Trophoblast cell (in vitro differentiated cells and primary cell): Measurements from ENCODE around the gene PXDC1.

ENCODE experiments used
- DNase-seq, 2 donors: peaks; one replicate each; pipeline ENCODE4 v3.0.0-alpha.2; 2016
- H2AFZ ChIP-seq: 2 replicates; pipeline ENCODE4 v1.6.1; 2013; ENCODE audit warnings: low read length, moderate library complexity, mild to moderate bottlenecking; ENCODE audit not compliant: insufficient read depth, poor library complexity
- H2AK5ac ChIP-seq: 2 replicates; pipeline ENCODE4 v1.6.1; 2013; ENCODE audit warnings: mild to moderate bottlenecking, low read length
- H2BK120ac ChIP-seq: 2 replicates; pipeline ENCODE4 v1.6.1; 2013; ENCODE audit warnings: low read length, mild to moderate bottlenecking, moderate library complexity; ENCODE audit not compliant: insufficient read depth, poor library complexity
- H2BK12ac ChIP-seq: 2 replicates; pipeline ENCODE4 v1.6.1; 2013; ENCODE audit warnings: mild to moderate bottlenecking, low read length, moderate library complexity
- H2BK5ac ChIP-seq: 2 replicates; pipeline ENCODE4 v1.6.1; 2013; ENCODE audit warnings: low read length, low read depth, moderate library complexity, mild to moderate bottlenecking; ENCODE audit not compliant: poor library complexity
- H3K14ac ChIP-seq: 2 replicates; pipeline ENCODE4 v1.6.1; 2013; ENCODE audit warnings: mild to moderate bottlenecking, low read length
- H3K18ac ChIP-seq: 2 replicates; pipeline ENCODE4 v1.6.1; 2013; ENCODE audit warnings: mild to moderate bottlenecking, low read length
- H3K23ac ChIP-seq: 2 replicates; pipeline ENCODE4 v1.6.1; 2013; ENCODE audit warnings: low read length
- H3K27ac ChIP-seq: 2 replicates; pipeline ENCODE4 v1.5.1; 2013; ENCODE audit warnings: low read depth, mild to moderate bottlenecking, inconsistent platforms, low read length, moderate library complexity
- H3K27me3 ChIP-seq: 2 replicates; pipeline ENCODE4 v1.6.1; 2013; ENCODE audit warnings: inconsistent platforms, mild to moderate bottlenecking, low read length, moderate library complexity; ENCODE audit not compliant: insufficient read depth
- H3K36me3 ChIP-seq, 2 experiments: 1 replicate in 1 of 2; 2 replicates in 1 of 2; pipeline ENCODE4 v1.6.1; 2013; ENCODE audit warnings: low read length in 2 of 2, mild to moderate bottlenecking in 2 of 2, moderate library complexity in 1 of 2; ENCODE audit not compliant: insufficient read depth in 2 of 2, control insufficient read depth in 1 of 2
- H3K4ac ChIP-seq: 2 replicates; pipeline ENCODE4 v1.6.1; 2013; ENCODE audit warnings: low read depth, mild to moderate bottlenecking, low read length, moderate library complexity
- H3K4me1 ChIP-seq, 2 experiments: 1 replicate in 1 of 2; 2 replicates in 1 of 2; pipeline ENCODE4 v1.6.1; 2013; ENCODE audit warnings: low read length in 2 of 2, mild to moderate bottlenecking in 2 of 2, moderate library complexity in 1 of 2; ENCODE audit not compliant: insufficient read depth in 2 of 2, control insufficient read depth in 1 of 2
- H3K4me2 ChIP-seq: 2 replicates; pipeline ENCODE4 v1.6.1; 2013; ENCODE audit warnings: inconsistent platforms, mild to moderate bottlenecking, low read length, moderate library complexity
- H3K4me3 ChIP-seq: 2 replicates; pipeline ENCODE4 v1.5.1; 2013; ENCODE audit warnings: mild to moderate bottlenecking, low read depth, low read length, inconsistent platforms
- H3K79me1 ChIP-seq: one replicate; pipeline ENCODE4 v1.6.1; 2013; ENCODE audit warnings: low read length
- H3K79me2 ChIP-seq: 2 replicates; pipeline ENCODE4 v1.6.1; 2013; ENCODE audit warnings: low read length, mild to moderate bottlenecking; ENCODE audit not compliant: control insufficient read depth, insufficient read depth, poor library complexity
- H3K9ac ChIP-seq: 2 replicates; pipeline ENCODE4 v1.6.1; 2013; ENCODE audit warnings: mild to moderate bottlenecking, low read length
- H3K9me3 ChIP-seq: 2 replicates; pipeline ENCODE4 v1.6.1; 2013; ENCODE audit warnings: low read depth, mild to moderate bottlenecking, control low read depth, inconsistent platforms, low read length; ENCODE audit not compliant: insufficient read depth
- H4K12ac ChIP-seq: 2 replicates; pipeline ENCODE4 v1.6.1; 2013; ENCODE audit warnings: low read depth, mild to moderate bottlenecking, low read length, moderate library complexity
- H4K8ac ChIP-seq: 2 replicates; pipeline ENCODE4 v1.6.1; 2013; ENCODE audit warnings: low read depth, mild to moderate bottlenecking, low read length, moderate library complexity
- H4K91ac ChIP-seq: one replicate; pipeline ENCODE4 v1.6.1; 2013; ENCODE audit warnings: low read depth, mild to moderate bottlenecking, low read length, moderate library complexity
- WGBS: extraction: QIAGEN DNeasy Blood & Tissue Kit; methylation state at CpG from one replicate; pipeline ENCODE4 v1.1.7; 2013; ENCODE audit warnings: missing lambda C conversion rate; ENCODE audit not compliant: insufficient read length, insufficient coverage; ENCODE audit errors: extremely low coverage; 5-methylcytosine and 5-hydroxymethylcytosine counted together

The PXDC1 gene

DNA sequence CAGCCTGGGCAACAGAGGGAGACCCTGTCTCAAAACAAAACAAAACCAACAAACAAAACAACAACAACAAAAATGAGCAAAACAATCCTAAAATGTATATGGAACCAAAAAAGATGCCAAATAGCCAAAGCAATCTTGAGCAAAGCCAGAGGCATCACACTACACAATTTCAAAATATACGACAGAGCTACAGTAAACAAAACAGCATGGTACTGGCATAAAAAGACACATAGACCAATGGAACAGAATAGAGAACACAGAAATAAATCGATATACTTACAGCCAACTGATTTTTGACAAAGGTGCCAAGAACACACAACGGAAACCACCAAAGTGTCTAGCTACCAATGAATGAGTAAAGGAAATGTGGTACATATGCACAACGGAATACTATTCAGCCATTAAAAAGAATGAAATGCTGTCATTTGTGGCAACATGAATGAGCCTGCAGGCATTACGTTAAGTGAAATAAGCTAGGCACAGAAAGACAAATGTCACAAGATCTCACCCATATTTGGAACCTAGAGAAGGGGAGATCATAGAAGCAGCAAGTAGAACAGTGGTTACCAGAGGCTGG lies 16.4 kb downstream of the PXDC1 start:
- Histone ChIP-seq H4K91ac (no peak overlapping the region), H3K9ac (no peak overlapping the region), H3K9me3 (peaks cover 2% of the 10 kb centered on the region), H2BK120ac (no peak overlapping the region), H2AFZ (no peak overlapping the region), H3K14ac (no peak overlapping the region), H3K18ac (no peak overlapping the region), H3K27me3 (no peaks in the 10 kb centered on the region), H3K23ac (no peak overlapping the region), H3K4ac (no peak overlapping the region), H2BK5ac (no peak overlapping the region), H3K79me1 (no peaks in the 10 kb centered on the region), H2AK5ac (no peak overlapping the region), H2BK12ac (no peak overlapping the region), H3K4me1 (no peaks in the 10 kb centered on the region), H3K36me3 (peaks cover 53 to 67% of the 10 kb centered on the region in 2 experiments), H3K79me2 (peaks cover 3% of the 10 kb centered on the region), H4K8ac (no peak overlapping the region), H4K12ac (no peak overlapping the region), H3K4me2 (no peak overlapping the region), H3K4me3 (no peak overlapping the region), H3K27ac (no peak overlapping the region)
- DNase-seq: no peak
- no CpG with 5 or more reads among the region's 5 CpGs for WGBS

DNA sequence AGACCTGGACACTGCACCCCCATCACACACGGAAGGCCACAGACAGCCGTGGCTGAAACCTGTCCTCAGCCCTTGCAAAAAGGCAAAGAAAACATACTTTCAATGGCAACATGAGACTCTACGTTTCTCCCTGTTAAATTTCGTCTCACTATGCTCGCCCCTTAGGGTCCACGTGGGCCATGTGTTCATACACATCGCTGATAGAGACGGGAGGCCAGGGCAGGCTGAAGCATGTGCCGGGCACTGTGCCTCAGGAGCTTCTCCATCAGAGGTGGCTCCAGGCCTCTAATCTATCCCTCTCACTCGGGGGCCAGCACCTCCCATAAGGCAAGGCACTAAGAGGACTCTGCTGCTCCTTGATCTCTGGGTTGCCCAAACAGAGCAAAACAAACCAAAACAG lies 17.5 kb downstream of the PXDC1 start:
- Histone ChIP-seq H3K9ac (no peak overlapping the region), H4K91ac (no peak overlapping the region), H3K23ac (no peak overlapping the region), H2BK120ac (no peak overlapping the region), H3K27me3 (no peaks in the 10 kb centered on the region), H3K36me3 (peaks cover 53 to 69% of the 10 kb centered on the region in 2 experiments), H2BK5ac (no peak overlapping the region), H3K18ac (no peak overlapping the region), H2BK12ac (no peak overlapping the region), H3K79me1 (no peaks in the 10 kb centered on the region), H3K4ac (no peak overlapping the region), H3K27ac (no peak overlapping the region), H3K4me2 (no peak overlapping the region), H4K8ac (no peak overlapping the region), H3K9me3 (peaks cover 2% of the 10 kb centered on the region), H4K12ac (no peak overlapping the region), H2AK5ac (no peak overlapping the region), H3K4me1 (no peaks in the 10 kb centered on the region), H3K14ac (no peak overlapping the region), H3K4me3 (no peak overlapping the region), H3K79me2 (no peaks in the 10 kb centered on the region), H2AFZ (no peak overlapping the region)
- WGBS: no CpG with 5 or more reads among the region's 10 CpGs
- no peak for DNase-seq

DNA sequence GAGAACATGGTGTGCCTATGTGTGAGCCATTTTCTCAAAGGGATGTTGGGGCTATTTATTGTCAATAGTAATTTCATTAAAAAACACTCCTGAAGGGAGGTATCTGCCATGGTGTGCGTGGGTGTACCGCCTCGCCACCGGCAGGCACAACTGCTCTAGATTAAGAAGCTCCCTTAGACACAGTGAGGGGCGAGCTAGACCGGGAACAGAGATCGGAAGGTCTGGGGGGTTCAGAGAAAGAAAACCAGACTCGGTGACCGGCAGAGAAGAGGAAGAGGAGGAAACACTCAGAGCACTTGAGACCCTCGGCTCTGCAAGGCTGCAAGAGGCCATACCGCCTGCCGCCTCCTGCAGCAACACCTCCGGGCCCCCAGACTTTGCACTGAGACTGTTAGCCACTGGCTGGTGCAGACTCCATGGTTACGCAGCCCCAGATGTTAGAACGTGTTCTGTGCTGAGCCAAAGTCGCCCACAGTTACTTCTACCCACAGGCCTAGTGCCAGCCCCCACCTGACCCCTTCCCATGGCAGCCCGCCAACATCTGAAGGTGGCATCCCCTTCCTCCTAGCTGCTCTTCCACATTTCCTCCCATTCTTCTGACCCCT lies 18.1 kb downstream of the PXDC1 start:
- H2AFZ ChIP-seq: no peak overlapping the region
- H2BK12ac ChIP-seq: no peak overlapping the region
- H3K79me2 ChIP-seq: no peaks in the 10 kb centered on the region
- H3K27ac ChIP-seq: no peak overlapping the region
- no peak overlapping the region for H3K23ac ChIP-seq
- no peak overlapping the region for H3K9ac ChIP-seq
- no peak for DNase-seq
- no peak overlapping the region for H2BK5ac ChIP-seq
- H3K4ac ChIP-seq: no peak overlapping the region
- no peak overlapping the region for H3K18ac ChIP-seq
- no CpG with 5 or more reads among the region's 17 CpGs for WGBS
- no peak overlapping the region for H2BK120ac ChIP-seq
- H3K4me1 ChIP-seq: no peaks in the 10 kb centered on the region
- no peak overlapping the region for H3K4me2 ChIP-seq
- no peak overlapping the region for H2AK5ac ChIP-seq
- no peak overlapping the region for H3K4me3 ChIP-seq
- H4K8ac ChIP-seq: no peak overlapping the region
- H3K79me1 ChIP-seq: no peaks in the 10 kb centered on the region
- H3K27me3 ChIP-seq: no peaks in the 10 kb centered on the region
- no peak overlapping the region for H3K14ac ChIP-seq
- H3K9me3 ChIP-seq: peaks cover 2% of the 10 kb centered on the region
- H4K12ac ChIP-seq: no peak overlapping the region
- no peak overlapping the region for H4K91ac ChIP-seq
- peaks cover 51 to 70% of the 10 kb centered on the region in 2 experiments for H3K36me3 ChIP-seq

DNA sequence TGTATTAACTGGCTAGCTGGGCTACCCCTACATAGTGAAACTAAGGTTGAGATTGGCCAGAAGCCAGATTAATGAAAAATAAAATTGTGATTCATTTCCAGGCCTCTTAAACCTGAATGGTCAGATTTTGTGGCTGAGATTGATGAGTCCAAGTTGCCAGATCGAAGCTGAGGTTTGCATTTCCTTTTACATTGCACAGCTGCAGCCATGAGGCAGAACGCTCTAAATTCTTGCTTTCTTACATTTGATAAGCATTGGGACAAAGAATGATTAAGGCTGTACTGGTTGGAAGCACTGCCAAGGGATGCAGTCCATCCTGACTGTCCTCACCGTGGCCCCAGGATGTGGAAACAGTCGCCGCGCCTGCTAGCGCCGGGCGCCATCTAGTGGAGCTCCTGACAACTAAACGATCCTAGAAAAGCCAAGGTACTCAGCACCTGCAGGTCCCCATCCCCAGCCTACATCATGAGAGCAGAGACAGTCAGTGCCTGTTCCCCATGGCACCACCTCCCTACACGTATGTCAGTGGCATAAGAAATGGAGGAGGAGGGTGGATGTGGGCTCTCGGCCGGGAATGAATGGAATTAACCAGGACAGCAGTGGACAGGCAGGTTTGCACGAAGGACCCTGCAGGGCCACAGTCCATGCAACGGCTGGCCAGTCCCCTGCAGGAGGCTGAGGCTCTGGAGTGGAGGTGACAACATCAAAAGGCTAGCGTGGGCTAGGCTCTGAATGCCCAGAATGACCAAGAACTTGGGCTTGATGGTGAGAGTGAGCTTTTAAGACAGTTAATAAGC lies 19.0 kb downstream of the PXDC1 start:
- WGBS: no CpG with 5 or more reads among the region's 16 CpGs
- no peak overlapping the region for H3K4me2 ChIP-seq
- no peak overlapping the region for H3K27ac ChIP-seq

More for the DNA sequence above, 19.0 kb downstream of the PXDC1 start:
- Histone ChIP-seq H2AFZ (no peak overlapping the region), H2AK5ac (no peak overlapping the region), H3K4me1 (no peaks in the 10 kb centered on the region), H3K9ac (no peak overlapping the region), H3K4ac (no peak overlapping the region), H2BK12ac (no peak overlapping the region), H4K12ac (no peak overlapping the region), H3K27me3 (no peaks in the 10 kb centered on the region), H3K14ac (no peak overlapping the region), H3K23ac (no peak overlapping the region), H2BK5ac (no peak overlapping the region), H3K79me1 (no peaks in the 10 kb centered on the region), H4K91ac (no peak overlapping the region), H3K4me3 (no peak overlapping the region), H2BK120ac (no peak overlapping the region), H3K9me3 (peaks cover 2% of the 10 kb centered on the region), H3K18ac (no peak overlapping the region), H3K36me3 (peaks cover 47 to 69% of the 10 kb centered on the region in 2 experiments), H4K8ac (no peak overlapping the region), H3K79me2 (no peaks in the 10 kb centered on the region)
- DNase-seq: peak; percentile 79 to 83
